ENCODE results near the gene ADD2. TPM values are rescaled to one million over a fixed set of nuclear protein-coding genes. Genes with fewer than 3 reads are reported as not detected.
"Not testable (repeated sequence)": the region's sequence is repeated elsewhere in the genome, so short reads cannot be mapped to it uniquely, and the experiment has no call there.

ADD2 gene
- total RNA-seq, 1 experiment from 2014 or later: 124 TPM

DNA sequence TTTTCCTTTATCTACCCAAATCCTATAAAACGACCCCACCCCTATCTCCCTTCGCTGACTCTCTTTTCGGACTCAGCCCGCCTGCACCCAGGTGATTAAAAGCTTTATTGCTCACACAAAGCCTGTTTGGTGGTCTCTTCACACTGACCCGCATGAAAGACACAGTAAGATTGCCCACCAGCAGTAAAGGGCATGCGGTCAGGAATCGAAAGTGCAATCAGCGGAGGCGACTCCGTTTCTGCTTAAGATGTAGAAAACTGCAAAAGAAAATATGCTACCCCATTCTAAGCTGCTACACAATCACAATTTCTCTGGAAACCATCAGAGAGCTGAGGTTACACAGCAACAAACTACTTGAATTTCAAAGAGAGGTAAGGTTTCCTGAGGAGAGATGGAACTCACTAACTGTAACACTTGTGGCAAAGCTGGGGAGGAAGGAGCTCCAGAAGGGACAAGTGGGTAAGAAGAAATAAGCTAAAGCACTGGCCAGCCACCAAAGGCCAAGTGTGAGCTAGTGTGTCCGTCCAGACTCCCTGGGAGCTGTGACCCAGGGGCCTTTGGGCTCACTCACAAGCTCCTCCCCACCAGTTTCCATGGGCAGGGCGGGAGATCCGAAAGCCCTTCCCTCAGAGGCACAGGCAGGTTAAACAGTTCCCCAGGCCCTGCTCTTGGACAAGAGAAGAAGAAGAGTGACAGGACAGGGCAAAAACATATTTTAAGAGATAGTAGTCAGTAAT lies 141.6 kb downstream of the ADD2 start:
- Histone ChIP-seq H2AFZ (ENCODE audit: low read length) (no peak overlapping the region), H4K91ac (ENCODE audit: insufficient read length, low read depth, low read length) (no peak overlapping the region), H3K14ac (ENCODE audit: insufficient read depth, low read length) (peak overlapping the region; percentile 70; the same call in 1 of the 2 replicates), H3K18ac (ENCODE audit: insufficient read length, low read depth, low read length) (peak overlapping the region; percentile 61), H2BK12ac (ENCODE audit: insufficient read length, low read depth, low read length) (no peak overlapping the region), H4K5ac (ENCODE audit: insufficient read length, low read depth, low read length) (no peak overlapping the region), H2BK120ac (ENCODE audit: low read depth, low read length, poor library complexity, severe bottlenecking) (no peak overlapping the region), H3K79me1 (ENCODE audit: insufficient read depth, low read depth, low read length, poor library complexity, severe bottlenecking) (no peaks in the 10 kb centered on the region), H3K9ac (ENCODE audit: extremely low read depth, insufficient read length, low read length) (peak overlapping the region; percentile 20), H3K56ac (ENCODE audit: insufficient read length, low read depth, low read length) (peak overlapping the region; percentile 16), H2AK5ac (ENCODE audit: insufficient read length, low read length) (no peak overlapping the region), H2BK15ac (ENCODE audit: low read depth, low read length) (no peak overlapping the region), H3T11ph (ENCODE audit: low read length) (no peak overlapping the region), H3K23ac (ENCODE audit: insufficient read length, low read depth, low read length) (no peak overlapping the region), H3K27ac (ENCODE audit: insufficient read length, low read depth, low read length) (peak overlapping the region; percentile 46), H3K23me2 (ENCODE audit: insufficient read length, low read depth, low read length, poor library complexity, severe bottlenecking) (no peaks in the 10 kb centered on the region), H4K8ac (replicated peaks; ENCODE audit: insufficient read length, low read depth, low read length) (no peak overlapping the region), H2BK20ac (ENCODE audit: low read depth, low read length, poor library complexity, severe bottlenecking) (no peak overlapping the region), H3K79me2 (ENCODE audit: insufficient read depth, low read length) (no peaks in the 10 kb centered on the region), H3K27me3 (ENCODE audit: insufficient read depth, low read length) (no peaks in the 10 kb centered on the region), H3K9me3 (ENCODE audit: control insufficient read depth, low read depth, low read length) (no peaks in the 10 kb centered on the region), H3K4me2 (ENCODE audit: insufficient read depth, insufficient read length, low read length) (peak overlapping the region; percentile 7), H4K20me1 (ENCODE audit: control insufficient read depth, insufficient read depth, insufficient read length) (no peaks in the 10 kb centered on the region), H3K4me1 (ENCODE audit: insufficient read depth, low read length) (no peaks in the 10 kb centered on the region; the same call in 1 of the 2 replicates), H3K4ac (ENCODE audit: low read depth, low read length) (no peak overlapping the region), H2BK5ac (ENCODE audit: insufficient read length, low read length) (no peak overlapping the region)
- H3K27ac Mint-ChIP-seq: peak overlapping the region in 2 of 3 experiments; percentile 92 to 94; a peak in 6 of 7 replicates
- peaks cover 6 to 12% of the 10 kb centered on the region in 2 experiments for H3K9me3 Mint-ChIP-seq
- H3K36me3 Mint-ChIP-seq (ENCODE audit: insufficient read depth in 1 of 3, low read depth in 3 of 3): peaks cover 0 to 10% (median 6%) of the 10 kb centered on the region in 3 experiments; a peak in 5 of 7 replicates
- no CpG with 5 or more reads among the region's 13 CpGs for WGBS (ENCODE audit: extremely low coverage, insufficient read length, low lambda C conversion rate)
- peaks cover 26 to 27% of the 10 kb centered on the region in 2 experiments for H3K4me1 Mint-ChIP-seq
- TF ChIP-seq, protein P1, sequence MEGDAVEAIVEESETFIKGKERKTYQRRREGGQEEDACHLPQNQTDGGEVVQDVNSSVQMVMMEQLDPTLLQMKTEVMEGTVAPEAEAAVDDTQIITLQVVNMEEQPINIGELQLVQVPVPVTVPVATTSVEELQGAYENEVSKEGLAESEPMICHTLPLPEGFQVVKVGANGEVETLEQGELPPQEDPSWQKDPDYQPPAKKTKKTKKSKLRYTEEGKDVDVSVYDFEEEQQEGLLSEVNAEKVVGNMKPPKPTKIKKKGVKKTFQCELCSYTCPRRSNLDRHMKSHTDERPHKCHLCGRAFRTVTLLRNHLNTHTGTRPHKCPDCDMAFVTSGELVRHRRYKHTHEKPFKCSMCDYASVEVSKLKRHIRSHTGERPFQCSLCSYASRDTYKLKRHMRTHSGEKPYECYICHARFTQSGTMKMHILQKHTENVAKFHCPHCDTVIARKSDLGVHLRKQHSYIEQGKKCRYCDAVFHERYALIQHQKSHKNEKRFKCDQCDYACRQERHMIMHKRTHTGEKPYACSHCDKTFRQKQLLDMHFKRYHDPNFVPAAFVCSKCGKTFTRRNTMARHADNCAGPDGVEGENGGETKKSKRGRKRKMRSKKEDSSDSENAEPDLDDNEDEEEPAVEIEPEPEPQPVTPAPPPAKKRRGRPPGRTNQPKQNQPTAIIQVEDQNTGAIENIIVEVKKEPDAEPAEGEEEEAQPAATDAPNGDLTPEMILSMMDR (conservative IDR thresholded peaks at IDR 0.05): no peak
- peak; percentile 73 for DNase-seq
- no peaks in the 10 kb centered on the region; the same call in 1 of the 2 replicates for H3K27me3 Mint-ChIP-seq (ENCODE audit: low read depth)
- H3K4me3 Mint-ChIP-seq: peak overlapping the region; percentile 42 to 47

DNA sequence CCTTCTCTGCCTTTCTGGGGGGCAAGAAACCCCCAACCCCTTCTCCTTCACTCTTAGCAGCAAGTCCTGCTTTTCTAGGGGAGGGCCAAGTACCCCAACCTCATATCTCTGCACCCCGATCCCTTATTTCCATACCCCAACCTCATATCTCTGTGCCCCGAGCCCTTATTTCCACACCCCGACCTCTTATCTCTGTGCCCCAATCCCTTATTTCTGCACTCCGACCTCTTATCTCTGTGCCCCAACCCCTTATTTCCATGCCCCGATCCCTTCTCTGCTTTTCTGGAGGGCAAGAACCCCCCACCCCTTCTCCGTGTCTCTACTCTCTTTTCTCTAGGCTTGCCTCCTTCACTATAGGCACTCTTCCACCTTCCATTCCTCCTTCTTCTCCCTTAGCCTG lies 146.5 kb downstream of the ADD2 start:
- H3K4me1 ChIP-seq (ENCODE audit: insufficient read depth, low read length); H4K8ac ChIP-seq (replicated peaks; ENCODE audit: insufficient read length, low read depth, low read length); H3K4ac ChIP-seq (ENCODE audit: low read depth, low read length); H3K9ac ChIP-seq (ENCODE audit: extremely low read depth, insufficient read length, low read length); H2AK5ac ChIP-seq (ENCODE audit: insufficient read length, low read length); H3K56ac ChIP-seq (ENCODE audit: insufficient read length, low read depth, low read length); H3K27me3 ChIP-seq (ENCODE audit: insufficient read depth, low read length); H2BK20ac ChIP-seq (ENCODE audit: low read depth, low read length, poor library complexity, severe bottlenecking); H3K4me3 Mint-ChIP-seq; H2BK12ac ChIP-seq (ENCODE audit: insufficient read length, low read depth, low read length); H2BK120ac ChIP-seq (ENCODE audit: low read depth, low read length, poor library complexity, severe bottlenecking); H3K27ac Mint-ChIP-seq; H3K9me3 ChIP-seq (ENCODE audit: control insufficient read depth, low read depth, low read length); H3K23ac ChIP-seq (ENCODE audit: insufficient read length, low read depth, low read length); H3K23me2 ChIP-seq (ENCODE audit: insufficient read length, low read depth, low read length, poor library complexity, severe bottlenecking); H3K27ac ChIP-seq (ENCODE audit: insufficient read length, low read depth, low read length); H4K91ac ChIP-seq (ENCODE audit: insufficient read length, low read depth, low read length); H3K14ac ChIP-seq (ENCODE audit: insufficient read depth, low read length); H3K4me2 ChIP-seq (ENCODE audit: insufficient read depth, insufficient read length, low read length); DNase-seq; H2BK5ac ChIP-seq (ENCODE audit: insufficient read length, low read length); H3T11ph ChIP-seq (ENCODE audit: low read length); H3K79me1 ChIP-seq (ENCODE audit: insufficient read depth, low read depth, low read length, poor library complexity, severe bottlenecking); H2BK15ac ChIP-seq (ENCODE audit: low read depth, low read length); H4K20me1 ChIP-seq (ENCODE audit: control insufficient read depth, insufficient read depth, insufficient read length); H3K18ac ChIP-seq (ENCODE audit: insufficient read length, low read depth, low read length); H4K5ac ChIP-seq (ENCODE audit: insufficient read length, low read depth, low read length); H3K79me2 ChIP-seq (ENCODE audit: insufficient read depth, low read length); H3K27me3 Mint-ChIP-seq (ENCODE audit: low read depth); H2AFZ ChIP-seq (ENCODE audit: low read length): not testable (repeated sequence)
- Mint-ChIP-seq H3K36me3 (ENCODE audit: insufficient read depth in 1 of 3, low read depth in 3 of 3) (peaks cover 4 to 29% (median 23%) of the 10 kb centered on the region in 3 experiments; a peak in 6 of 7 replicates), H3K9me3 (peaks cover 24 to 31% of the 10 kb centered on the region in 2 experiments), H3K4me1 (peaks cover 33 to 37% of the 10 kb centered on the region in 2 experiments)
- WGBS (ENCODE audit: extremely low coverage, insufficient read length, low lambda C conversion rate): no CpG with 5 or more reads among the region's 6 CpGs

All from H9 (cell line).